ENCODE results near the gene CANX. TPM values are rescaled to one million over a fixed set of nuclear protein-coding genes. Genes with fewer than 3 reads are reported as not detected.

CANX gene
- total and polyA plus RNA-seq, 2 of the 13 experiments (the other 11 are each of a cell fraction or from before 2014, with no cell fraction given), result 477 to 680 TPM

GRCh38 chr5:179779826-179780225, 81.1 kb downstream of the CANX start:
- no peak for TF ChIP-seq ARNT2 (CRISPR knock-in tag; IDR thresholded peaks at IDR 0.05; ENCODE audit: low read depth)
- no peak for TF ChIP-seq ZNF225 (CRISPR knock-in tag; IDR thresholded peaks at IDR 0.05)
- TF ChIP-seq SNRNP70 (IDR thresholded peaks at IDR 0.05; ENCODE audit: low read depth, low read length), result no peak
- no peak for TF ChIP-seq ZNF547 (CRISPR knock-in tag; IDR thresholded peaks at IDR 0.05)
- TF ChIP-seq MAX (IDR thresholded peaks at IDR 0.05), result no peak
- no peak for TF ChIP-seq MTF1 (CRISPR knock-in tag; IDR thresholded peaks at IDR 0.05)
- TF ChIP-seq ZBTB1 (CRISPR knock-in tag; IDR thresholded peaks at IDR 0.05; ENCODE audit: borderline replicate concordance), result no peak
- no peak for TF ChIP-seq FOSL2 (CRISPR knock-in tag; IDR thresholded peaks at IDR 0.05)
- TF ChIP-seq ZUFSP (CRISPR knock-in tag; IDR thresholded peaks at IDR 0.05; ENCODE audit: borderline replicate concordance), result no peak
- TF ChIP-seq ELF1 (CRISPR knock-in tag; IDR thresholded peaks at IDR 0.05), result no peak
- TF ChIP-seq ZNF609 (CRISPR knock-in tag; IDR thresholded peaks at IDR 0.05; ENCODE audit: borderline replicate concordance), result no peak
- no peak for TF ChIP-seq KMT2A (CRISPR knock-in tag; IDR thresholded peaks at IDR 0.05)
- no peak for TF ChIP-seq STAG1 (CRISPR knock-in tag; IDR thresholded peaks at IDR 0.05)
- no peak for TF ChIP-seq POGZ (CRISPR knock-in tag; IDR thresholded peaks at IDR 0.05)
- no peak for TF ChIP-seq IKZF4 (CRISPR knock-in tag; IDR thresholded peaks at IDR 0.05; ENCODE audit: borderline replicate concordance, low read depth, not compliant biosample characterization)
- no peak for TF ChIP-seq ZNF703 (CRISPR knock-in tag; IDR thresholded peaks at IDR 0.05; ENCODE audit: borderline replicate concordance)
- no peak for TF ChIP-seq HMG20A (CRISPR knock-in tag; IDR thresholded peaks at IDR 0.05; ENCODE audit: borderline replicate concordance)
- Histone ChIP-seq H3K9ac (ENCODE audit: insufficient read depth, low read depth, low read length) (no peak overlapping the region), H4K20me1 (ENCODE audit: insufficient read depth, low read length) (no peaks in the 10 kb centered on the region), H3K4me3 (replicated peaks in 1 of 3; ENCODE audit: insufficient read depth in 1 of 3, low read depth in 2 of 3, low read length in 3 of 3) (no peak overlapping the region), H3K36me3 (replicated peaks in 1 of 2; ENCODE audit: control insufficient read depth in 1 of 2, insufficient read depth in 2 of 2, low read length in 2 of 2) (peaks cover 8 to 38% of the 10 kb centered on the region in 2 experiments; a peak in 4 of 5 replicates), H3K9me3 (ENCODE audit: low read length) (no peaks in the 10 kb centered on the region), H3K79me2 (ENCODE audit: insufficient read depth, low read length) (no peaks in the 10 kb centered on the region), H2AFZ (ENCODE audit: low read length) (no peak overlapping the region), H3K4me2 (ENCODE audit: low read depth, low read length) (no peak overlapping the region), H3K27me3 (ENCODE audit: control insufficient read depth in 1 of 2, insufficient read depth in 2 of 2, low read length in 2 of 2) (no peaks in the 10 kb centered on the region), H3K27ac (ENCODE audit: extremely low read length, insufficient read depth, low read length) (no peak overlapping the region), H3K4me1 (ENCODE audit: insufficient read depth, low read length) (no peaks in the 10 kb centered on the region)
- intact Hi-C loops (cut with micrococcal nuclease; ENCODE audit: unreplicated experiment), result no loop called here
- POLR2A ChIA-PET, result no interaction called here
- no TSS peak for BruUV-seq (replicated peaks)
- WGBS (ENCODE audit: low lambda C conversion rate), result 89% methylated on average over 3 of the region's 4 CpGs
- in situ Hi-C loops (cut with HindIII; ENCODE audit: extremely low pct_ligation_motif_present, low pct_unique_long_range_greater_than_20kb), result no loop called here
- CTCF ChIA-PET (ENCODE audit: low intra/inter-chr PET ratio, low total read pairs), result no interaction called here
- FAIRE-seq (no peak), DNase-seq (ENCODE audit: low spot score) (no peak), ATAC-seq (no peak)

Measured in HepG2 (cell line).